SK-N-SH (cell line): ENCODE data around the gene MBNL1. TPM values are rescaled to one million over a fixed set of nuclear protein-coding genes. Genes with fewer than 3 reads are reported as not detected.

Source experiments
- CTCF ChIA-PET: fragments of 300-600, 350-600 bp; formaldehyde crosslinking; extraction: SDS; loops from one replicate; lab custom pipeline; 2021; lab: Yijun Ruan, JAX
- POLR2A ChIA-PET: fragments of 350-600 bp; sonication (Branson Sonifier 250); formaldehyde crosslinking; extraction: SDS; loops from one replicate; lab custom pipeline; 2020; ENCODE audit warnings: antibody characterized with exemption, inconsistent platforms; lab: Yijun Ruan, JAX
- DNase-seq: peaks from one replicate; pipeline ENCODE4 v3.0.0; 2012
- H2AFZ ChIP-seq: fragments of 200-600 bp; sonication (generic); 2 replicates; pipeline ENCODE4 v1.8.1; 2016; ENCODE audit warnings: antibody characterized with exemption, mild to moderate bottlenecking, low read depth
- H3F3A ChIP-seq: fragments of 200-600 bp; sonication (generic); replicated peaks from 2 replicates; pipeline ENCODE3; 2016; ENCODE audit warnings: antibody characterized with exemption, mild to moderate bottlenecking; ENCODE audit not compliant: insufficient read depth
- H3K27ac ChIP-seq, 2 experiments: fragments of 200-500 bp in 1 of 2; fragments of 200-600 bp in 1 of 2; sonication (Bioruptor generic) in 1 of 2; sonication (generic), shearing (Covaris generic) in 1 of 2; 2 replicates each; pipeline versions ENCODE4 v1.5.1 to v1.6.1; 2014 to 2016; ENCODE audit warnings: low read depth in 2 of 2, inconsistent platforms in 1 of 2, low read length in 1 of 2, mild to moderate bottlenecking in 1 of 2, mixed read lengths in 1 of 2
- H3K27me3 ChIP-seq: fragments of 200-600 bp; sonication (generic), shearing (Covaris generic); 2 replicates; pipeline ENCODE4 v1.6.1; 2016; ENCODE audit warnings: mixed run types; ENCODE audit not compliant: insufficient read depth
- H3K36me3 ChIP-seq, 2 experiments: fragments of 200-500 bp in 1 of 2; fragments of 200-600 bp in 1 of 2; sonication (Bioruptor generic) in 1 of 2; sonication (generic) in 1 of 2; replicated peaks in 1 of 2; 2 replicates each; pipeline versions ENCODE3 to v1.5.1; 2014 to 2016; ENCODE audit warnings: low read length in 1 of 2, mild to moderate bottlenecking in 1 of 2; ENCODE audit not compliant: insufficient read depth in 2 of 2, control insufficient read depth in 1 of 2
- H3K4me1 ChIP-seq, 2 experiments: fragments of 200-500 bp in 1 of 2; fragments of 200-600 bp in 1 of 2; sonication (Bioruptor generic) in 1 of 2; sonication (generic), shearing (Covaris generic) in 1 of 2; 2 replicates each; pipeline versions ENCODE4 v1.5.1 to v1.6.1; 2014 to 2016; ENCODE audit warnings: low read depth in 1 of 2, low read length in 1 of 2, mixed run types in 1 of 2; ENCODE audit not compliant: insufficient read depth in 2 of 2, control insufficient read depth in 1 of 2
- H3K4me2 ChIP-seq: fragments of 200-600 bp; sonication (generic), shearing (Covaris generic); 2 replicates; pipeline ENCODE4 v1.6.1; 2017; ENCODE audit warnings: mixed run types
- H3K4me3 ChIP-seq, 2 experiments: fragments of 200-500 bp in 1 of 2; fragments of 200-600 bp in 1 of 2; sonication (Bioruptor generic) in 1 of 2; sonication (generic), shearing (Covaris generic) in 1 of 2; 2 replicates each; pipeline versions ENCODE4 v1.5.1 to v1.8.1; 2014 to 2016; ENCODE audit warnings: low read depth in 2 of 2, inconsistent platforms in 1 of 2, low read length in 1 of 2, mild to moderate bottlenecking in 1 of 2, mixed read lengths in 1 of 2, moderate library complexity in 1 of 2
- H3K79me2 ChIP-seq: fragments of 200-600 bp; sonication (generic); 2 replicates; pipeline ENCODE4 v1.8.1; 2017; ENCODE audit warnings: mild to moderate bottlenecking; ENCODE audit not compliant: insufficient read depth
- H3K9ac ChIP-seq: fragments of 200-600 bp; sonication (generic); 2 replicates; pipeline ENCODE4 v1.6.1; 2017; ENCODE audit warnings: mixed run types
- H3K9me2 ChIP-seq: fragments of 200-600 bp; sonication (generic); 2 replicates; pipeline ENCODE4 v1.6.1; 2017; ENCODE audit warnings: mixed run types
- H3K9me3 ChIP-seq: fragments of 200-600 bp; sonication (generic); 2 replicates; pipeline ENCODE4 v1.6.1; 2017; ENCODE audit warnings: mixed run types, mild to moderate bottlenecking, moderate library complexity
- H4K20me1 ChIP-seq: fragments of 200-600 bp; sonication (generic); 2 replicates; pipeline ENCODE4 v1.6.1; 2017; ENCODE audit warnings: mild to moderate bottlenecking, mixed run types; ENCODE audit not compliant: insufficient read depth
- CTCF ChIP-seq: fragments of 200-600 bp; sonication (generic); IDR thresholded peaks from 2 replicates; pipeline ENCODE4 v1.6.1; 2017; ENCODE audit warnings: antibody characterized with exemption, mild to moderate bottlenecking, moderate library complexity
- FOXM1 ChIP-seq: IDR thresholded peaks from 2 replicates; pipeline ENCODE4 v1.4.0; 2012; ENCODE audit warnings: low read depth, mild to moderate bottlenecking
- NRF1 ChIP-seq: IDR thresholded peaks from 2 replicates; pipeline ENCODE4 v1.6.1; 2012; ENCODE audit warnings: low read depth, mild to moderate bottlenecking, low read length
- POLR2AphosphoS5 ChIP-seq: IDR thresholded peaks from 2 replicates; pipeline ENCODE4 v1.6.1; 2012; ENCODE audit warnings: low read depth, low read length
- RCOR1 ChIP-seq: fragments of 150-350 bp; IDR thresholded peaks from 2 replicates; pipeline ENCODE4 v1.6.1; 2017; ENCODE audit warnings: antibody characterized with exemption, low read length
- RXRA ChIP-seq: IDR thresholded peaks from 2 replicates; pipeline ENCODE4 v1.4.0; 2012; ENCODE audit warnings: low read depth, mild to moderate bottlenecking, borderline replicate concordance
- USF2 ChIP-seq: fragments of 150-350 bp; IDR thresholded peaks from 2 replicates; pipeline ENCODE4 v1.6.1; 2017; ENCODE audit warnings: antibody characterized with exemption, low read length, low read depth, borderline replicate concordance
- YY1 ChIP-seq: IDR thresholded peaks from 2 replicates; pipeline ENCODE4 v1.4.0; 2012; ENCODE audit warnings: low read depth, mild to moderate bottlenecking
- WGBS: methylation state at CpG from one replicate; pipeline ENCODE4 v1.1.6; 2017; ENCODE audit warnings: low lambda C conversion rate; 5-methylcytosine and 5-hydroxymethylcytosine counted together
- polyA plus RNA-seq, 3 experiments: library from polyadenylated mRNA; depleted of rRNA; stranded (reverse); fragments of >200 nt; gene quantifications; 2 replicates each; pipeline ENCODE4 v1.2.3, GENCODE V29; 2012
- TF ChIP-seq, protein P1 (sequence below): fragments of 150-350 bp; IDR thresholded peaks from 2 replicates; pipeline ENCODE4 v1.6.1; 2016; ENCODE audit warnings: mild to moderate bottlenecking, low read depth, low read length
- TF ChIP-seq, protein P2 (sequence below): IDR thresholded peaks from 2 replicates; pipeline ENCODE4; 2012
- TF ChIP-seq, protein P3 (sequence below): IDR thresholded peaks from 2 replicates; pipeline ENCODE4 v1.4.0; 2012; ENCODE audit warnings: low read depth, borderline replicate concordance
- TF ChIP-seq, protein P4 (sequence below): IDR thresholded peaks from 2 replicates; pipeline ENCODE4 v1.4.0; 2012; ENCODE audit warnings: low read depth

MBNL1 gene
- polyA plus RNA-seq, 1 of the 3 experiments (the other 2 are of a cell fraction) = 44.3 TPM

GRCh38 chr3:152445212-152445611 lies 176.5 kb downstream of the MBNL1 start:
- H3K4me1 ChIP-seq = peaks cover 0 to 19% of the 10 kb centered on the region in 2 experiments; a peak in 2 of 4 replicates
- TF ChIP-seq, protein P1, sequence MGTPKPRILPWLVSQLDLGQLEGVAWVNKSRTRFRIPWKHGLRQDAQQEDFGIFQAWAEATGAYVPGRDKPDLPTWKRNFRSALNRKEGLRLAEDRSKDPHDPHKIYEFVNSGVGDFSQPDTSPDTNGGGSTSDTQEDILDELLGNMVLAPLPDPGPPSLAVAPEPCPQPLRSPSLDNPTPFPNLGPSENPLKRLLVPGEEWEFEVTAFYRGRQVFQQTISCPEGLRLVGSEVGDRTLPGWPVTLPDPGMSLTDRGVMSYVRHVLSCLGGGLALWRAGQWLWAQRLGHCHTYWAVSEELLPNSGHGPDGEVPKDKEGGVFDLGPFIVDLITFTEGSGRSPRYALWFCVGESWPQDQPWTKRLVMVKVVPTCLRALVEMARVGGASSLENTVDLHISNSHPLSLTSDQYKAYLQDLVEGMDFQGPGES = no peak
- TF ChIP-seq, protein P2, sequence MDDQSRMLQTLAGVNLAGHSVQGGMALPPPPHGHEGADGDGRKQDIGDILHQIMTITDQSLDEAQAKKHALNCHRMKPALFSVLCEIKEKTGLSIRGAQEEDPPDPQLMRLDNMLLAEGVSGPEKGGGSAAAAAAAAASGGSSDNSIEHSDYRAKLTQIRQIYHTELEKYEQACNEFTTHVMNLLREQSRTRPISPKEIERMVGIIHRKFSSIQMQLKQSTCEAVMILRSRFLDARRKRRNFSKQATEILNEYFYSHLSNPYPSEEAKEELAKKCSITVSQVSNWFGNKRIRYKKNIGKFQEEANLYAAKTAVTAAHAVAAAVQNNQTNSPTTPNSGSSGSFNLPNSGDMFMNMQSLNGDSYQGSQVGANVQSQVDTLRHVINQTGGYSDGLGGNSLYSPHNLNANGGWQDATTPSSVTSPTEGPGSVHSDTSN = peak; percentile 26; the same call in 1 of the 2 replicates
- no peaks in the 10 kb centered on the region for H3K27me3 ChIP-seq
- H3K79me2 ChIP-seq = peaks cover 98% of the 10 kb centered on the region
- H3K9me2 ChIP-seq = no peaks in the 10 kb centered on the region
- WGBS = 83% methylated on average over 5 of the region's 6 CpGs
- CTCF ChIA-PET = interaction anchor here (0.9 to 6.3 kb wide), 7 partner anchors 43 to 373 kb away, joined by 3 to 143 read pairs (median 5); no protein-coding TSS in a partner anchor
- no peaks in the 10 kb centered on the region for H3K9me3 ChIP-seq
- peaks cover 40 to 65% of the 10 kb centered on the region in 2 experiments for H3K36me3 ChIP-seq
- H2AFZ ChIP-seq = no peak overlapping the region
- POLR2A ChIA-PET = no interaction called here
- no peak overlapping the region for H3K4me3 ChIP-seq
- H4K20me1 ChIP-seq = no peaks in the 10 kb centered on the region
- no peak for DNase-seq
- no peak overlapping the region for H3K9ac ChIP-seq
- H3F3A ChIP-seq = peaks cover 30% of the 10 kb centered on the region
- H3K4me2 ChIP-seq = no peak overlapping the region
- H3K27ac ChIP-seq = no peak overlapping the region

DNA sequence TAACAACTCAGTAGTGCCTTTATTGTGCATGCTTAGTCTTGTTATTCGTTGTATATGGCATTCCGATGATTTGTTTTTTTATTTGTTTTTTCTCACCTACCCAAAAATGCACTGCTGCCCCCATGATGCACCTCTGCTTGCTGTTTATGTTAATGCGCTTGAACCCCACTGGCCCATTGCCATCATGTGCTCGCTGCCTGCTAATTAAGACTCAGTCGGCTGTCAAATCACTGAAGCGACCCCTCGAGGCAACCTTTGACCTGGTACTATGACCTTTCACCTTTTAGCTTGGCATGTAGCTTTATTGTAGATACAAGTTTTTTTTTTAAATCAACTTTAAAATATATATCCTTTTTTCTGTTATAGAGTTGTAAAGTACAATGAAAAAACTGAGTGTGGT lies 177.8 kb downstream of the MBNL1 start:
- Histone ChIP-seq H3K4me2 (no peak overlapping the region), H3K4me3 (no peak overlapping the region), H3K9ac (no peak overlapping the region), H3K4me1 (peaks cover 0 to 19% of the 10 kb centered on the region in 2 experiments; a peak in 2 of 4 replicates), H3F3A (peaks cover 26% of the 10 kb centered on the region), H3K9me2 (no peaks in the 10 kb centered on the region), H3K36me3 (peaks cover 48 to 70% of the 10 kb centered on the region in 2 experiments), H2AFZ (no peak overlapping the region), H4K20me1 (no peaks in the 10 kb centered on the region), H3K27me3 (no peaks in the 10 kb centered on the region), H3K9me3 (no peaks in the 10 kb centered on the region), H3K27ac (no peak overlapping the region)
- no peak for DNase-seq
- ChIA-PET CTCF (interaction anchor here (3.0 to 6.3 kb wide), 2 partner anchors 261 to 375 kb away, joined by 8 to 143 read pairs; no protein-coding TSS in a partner anchor), POLR2A (no interaction called here)
- 93% methylated on average over 7 of the region's 7 CpGs for WGBS
- no peak for TF ChIP-seq RXRA
- no peak for TF ChIP-seq USF2
- no peak for TF ChIP-seq POLR2AphosphoS5
- TF ChIP-seq, protein P3, sequence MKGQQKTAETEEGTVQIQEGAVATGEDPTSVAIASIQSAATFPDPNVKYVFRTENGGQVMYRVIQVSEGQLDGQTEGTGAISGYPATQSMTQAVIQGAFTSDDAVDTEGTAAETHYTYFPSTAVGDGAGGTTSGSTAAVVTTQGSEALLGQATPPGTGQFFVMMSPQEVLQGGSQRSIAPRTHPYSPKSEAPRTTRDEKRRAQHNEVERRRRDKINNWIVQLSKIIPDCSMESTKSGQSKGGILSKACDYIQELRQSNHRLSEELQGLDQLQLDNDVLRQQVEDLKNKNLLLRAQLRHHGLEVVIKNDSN = no peak
- TF ChIP-seq, protein P4, sequence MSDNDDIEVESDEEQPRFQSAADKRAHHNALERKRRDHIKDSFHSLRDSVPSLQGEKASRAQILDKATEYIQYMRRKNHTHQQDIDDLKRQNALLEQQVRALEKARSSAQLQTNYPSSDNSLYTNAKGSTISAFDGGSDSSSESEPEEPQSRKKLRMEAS = no peak
- TF ChIP-seq FOXM1 = no peak
- TF ChIP-seq RCOR1 = no peak
- TF ChIP-seq YY1 = no peak
- TF ChIP-seq CTCF = no peak
- TF ChIP-seq, protein P1 = no peak
- no peak for TF ChIP-seq NRF1
- TF ChIP-seq, all 33 proteins: peak for 0
- H3K79me2 ChIP-seq = peaks cover 98% of the 10 kb centered on the region
